Nephron progenitor cell (in vitro differentiated cells): Measurements from ENCODE around the gene DDX24.

ENCODE experiments used
- DNase-seq: peaks from one replicate; pipeline ENCODE4 v3.0.0; 2021
- H3K27ac Mint-ChIP-seq: 2 replicates; pipeline ENCODE4 v1.8.0; 2021; ENCODE audit warnings: mild to moderate bottlenecking, moderate library complexity, mixed read lengths
- H3K27me3 Mint-ChIP-seq: 2 replicates; pipeline ENCODE4 v1.8.0; 2021; ENCODE audit warnings: mild to moderate bottlenecking, low read depth, mixed read lengths; ENCODE audit not compliant: poor library complexity
- H3K36me3 Mint-ChIP-seq: 2 replicates; pipeline ENCODE4 v1.8.0; 2021; ENCODE audit warnings: low read depth, mixed read lengths
- H3K4me1 Mint-ChIP-seq: 2 replicates; pipeline ENCODE4 v1.8.0; 2021; ENCODE audit warnings: mixed read lengths
- H3K4me3 Mint-ChIP-seq: 2 replicates; pipeline ENCODE4 v1.8.0; 2021; ENCODE audit warnings: mild to moderate bottlenecking, moderate library complexity, mixed read lengths
- H3K9me3 Mint-ChIP-seq: 2 replicates; pipeline ENCODE4 v1.8.0; 2021; ENCODE audit warnings: mild to moderate bottlenecking, moderate library complexity, mixed read lengths
- CTCF ChIP-seq: fragments of 200-600 bp; sonication (generic); IDR thresholded peaks from 2 replicates; pipeline ENCODE4 v1.5.0; 2021; ENCODE audit warnings: antibody characterized with exemption

The DDX24 gene

GRCh38 chr14:94019329-94019728, 61.7 kb downstream of the DDX24 start:
- Mint-ChIP-seq H3K9me3 (no peaks in the 10 kb centered on the region), H3K36me3 (no peaks in the 10 kb centered on the region), H3K27me3 (peaks cover 23% of the 10 kb centered on the region), H3K4me3 (no peak overlapping the region), H3K4me1 (peaks cover 55% of the 10 kb centered on the region), H3K27ac (no peak overlapping the region)
- no peak for TF ChIP-seq CTCF
- no peak for DNase-seq

- DNase-seq = no peak
- H3K9me3 Mint-ChIP-seq = no peaks in the 10 kb centered on the region
- H3K36me3 Mint-ChIP-seq = no peaks in the 10 kb centered on the region
- no peak for TF ChIP-seq CTCF
- no peak overlapping the region for H3K4me3 Mint-ChIP-seq
- peaks cover 23% of the 10 kb centered on the region for H3K27me3 Mint-ChIP-seq
- no peak overlapping the region for H3K27ac Mint-ChIP-seq
- peaks cover 56% of the 10 kb centered on the region for H3K4me1 Mint-ChIP-seq
Observed at GRCh38 chr14:94018308-94018707, 62.7 kb downstream of the DDX24 start.

GRCh38 chr14:94016446-94016976, 64.5 kb downstream of the DDX24 start:
- Mint-ChIP-seq H3K27me3 (peaks cover 19% of the 10 kb centered on the region), H3K9me3 (no peaks in the 10 kb centered on the region), H3K27ac (no peak overlapping the region), H3K4me1 (peaks cover 40% of the 10 kb centered on the region), H3K36me3 (no peaks in the 10 kb centered on the region), H3K4me3 (no peak overlapping the region)
- TF ChIP-seq CTCF = no peak
- no peak for DNase-seq

- no peak overlapping the region for H3K4me3 Mint-ChIP-seq
- peaks cover 19% of the 10 kb centered on the region for H3K27me3 Mint-ChIP-seq
- H3K27ac Mint-ChIP-seq = no peak overlapping the region
- no peaks in the 10 kb centered on the region for H3K36me3 Mint-ChIP-seq
- DNase-seq = no peak
- H3K9me3 Mint-ChIP-seq = no peaks in the 10 kb centered on the region
- TF ChIP-seq CTCF = no peak
- peaks cover 28% of the 10 kb centered on the region for H3K4me1 Mint-ChIP-seq
Observed at GRCh38 chr14:94015223-94015622, 65.8 kb downstream of the DDX24 start.

- no peak for TF ChIP-seq CTCF
- Mint-ChIP-seq H3K27me3 (peaks cover 22% of the 10 kb centered on the region), H3K4me3 (no peak overlapping the region), H3K36me3 (no peaks in the 10 kb centered on the region), H3K27ac (no peak overlapping the region), H3K9me3 (no peaks in the 10 kb centered on the region), H3K4me1 (peaks cover 26% of the 10 kb centered on the region)
- DNase-seq = no peak
Observed at GRCh38 chr14:94014382-94014781, 66.6 kb downstream of the DDX24 start.

GRCh38 chr14:94011795-94012194, 69.2 kb downstream of the DDX24 start:
- Mint-ChIP-seq H3K27ac (no peak overlapping the region), H3K27me3 (peaks cover 25% of the 10 kb centered on the region), H3K9me3 (no peaks in the 10 kb centered on the region)

More at GRCh38 chr14:94011795-94012194, 69.2 kb downstream of the DDX24 start:
- Mint-ChIP-seq H3K4me3 (no peak overlapping the region), H3K4me1 (peaks cover 11% of the 10 kb centered on the region), H3K36me3 (no peaks in the 10 kb centered on the region)
- no peak for TF ChIP-seq CTCF
- no peak for DNase-seq
